ENCODE results near the gene NGEF.

The NGEF gene

GRCh38 chr2:232976666-232977437 lies 36.2 kb downstream of the NGEF start:
- FAIRE-seq (no peak), DNase-seq (ENCODE audit: insufficient read length, low spot score) (no peak)
- TF ChIP-seq CTCF (IDR thresholded peaks at IDR 0.05; ENCODE audit: insufficient read depth, missing control alignments), result no peak

- DNase-seq (ENCODE audit: insufficient read length, low spot score) (no peak), FAIRE-seq (no peak)
- no peak for TF ChIP-seq CTCF (IDR thresholded peaks at IDR 0.05; ENCODE audit: insufficient read depth, missing control alignments)
Measured at GRCh38 chr2:232976176-232976575, 36.9 kb downstream of the NGEF start.

- DNase-seq (ENCODE audit: insufficient read length, low spot score) (no peak), FAIRE-seq (no peak)
- no peak for TF ChIP-seq CTCF (IDR thresholded peaks at IDR 0.05; ENCODE audit: insufficient read depth, missing control alignments)
Measured at GRCh38 chr2:232974396-232974795, 38.7 kb downstream of the NGEF start.

GRCh38 chr2:232973796-232974195 lies 39.3 kb downstream of the NGEF start:
- no peak for DNase-seq (ENCODE audit: insufficient read length, low spot score)
- no peak for FAIRE-seq
- no peak for TF ChIP-seq CTCF (IDR thresholded peaks at IDR 0.05; ENCODE audit: insufficient read depth, missing control alignments)

- no peak for TF ChIP-seq CTCF (IDR thresholded peaks at IDR 0.05; ENCODE audit: insufficient read depth, missing control alignments)
- DNase-seq (ENCODE audit: insufficient read length, low spot score) (no peak), FAIRE-seq (no peak)
Measured at GRCh38 chr2:232973011-232973735, 39.9 kb downstream of the NGEF start.

GRCh38 chr2:232971744-232972143 lies 41.3 kb downstream of the NGEF start:
- DNase-seq (ENCODE audit: insufficient read length, low spot score) (no peak), FAIRE-seq (no peak)
- TF ChIP-seq CTCF (IDR thresholded peaks at IDR 0.05; ENCODE audit: insufficient read depth, missing control alignments), result no peak

GRCh38 chr2:232970051-232970450 lies 43.0 kb downstream of the NGEF start:
- DNase-seq (ENCODE audit: insufficient read length, low spot score) (no peak), FAIRE-seq (no peak)
- TF ChIP-seq CTCF (IDR thresholded peaks at IDR 0.05; ENCODE audit: insufficient read depth, missing control alignments), result no peak

All from D721Med (cell line).